ENCODE measurements around the gene GBA2. TPM values are rescaled to one million over a fixed set of nuclear protein-coding genes. Genes with fewer than 3 reads are reported as not detected.

Gene GBA2
- polyA plus RNA-seq, 3 donors: 18.1 to 130 (median 26.4) TPM

DNA sequence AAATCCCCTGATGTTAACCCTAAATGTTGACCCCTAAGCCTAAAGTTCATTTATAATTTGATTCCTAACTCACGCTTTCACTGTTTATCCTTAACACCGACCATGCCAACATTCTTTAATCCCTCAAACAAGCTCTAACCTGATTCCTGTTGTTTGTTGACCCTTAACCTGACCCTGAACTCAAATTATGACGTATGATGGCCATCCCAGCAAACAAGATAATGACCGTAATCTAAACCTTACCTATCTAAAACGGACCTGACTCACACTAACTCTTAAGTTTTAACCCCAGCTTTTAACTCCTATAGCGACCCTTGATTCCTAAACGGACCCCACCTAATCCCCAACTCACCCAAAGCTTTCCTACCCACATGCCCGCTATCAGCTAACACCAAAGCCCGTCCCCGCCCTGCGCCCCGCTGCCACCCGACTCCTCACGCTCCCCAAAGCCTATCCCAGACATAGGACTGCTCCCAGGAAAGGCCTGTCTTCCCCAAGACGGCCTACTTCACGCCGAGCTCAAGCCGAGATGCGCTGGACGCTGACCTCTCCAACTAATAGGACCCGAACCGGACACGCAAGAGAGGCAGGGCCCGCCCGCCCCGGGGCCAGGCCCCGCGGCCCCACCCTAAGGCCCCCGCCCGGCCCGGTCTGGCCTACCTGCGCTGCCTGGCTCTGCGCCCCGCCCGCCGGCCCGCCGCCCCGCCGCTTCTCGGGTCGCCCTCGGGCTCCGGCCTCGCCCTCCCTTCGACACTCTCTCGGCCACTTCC is 17.4 kb downstream of the GBA2 start:
- peak overlapping the region; percentile 87 for H3K4me2 ChIP-seq (replicated peaks; ENCODE audit: extremely low read depth, low read length, poor library complexity, severe bottlenecking)
- TF ChIP-seq CTCF (IDR thresholded peaks at IDR 0.05): no peak
- H2AFZ ChIP-seq (ENCODE audit: insufficient read depth, low read depth, low read length, poor library complexity, severe bottlenecking): peak overlapping the region; percentile 33
- H3K4me3 Mint-ChIP-seq: peak overlapping the region in 1 of 2 donors; percentile 73
- peak overlapping the region; percentile 80 for H3K9ac ChIP-seq (ENCODE audit: insufficient read depth, low read length, poor library complexity, severe bottlenecking)
- peaks cover 13 to 41% of the 10 kb centered on the region in 2 donors for H3K36me3 ChIP-seq (replicated peaks in 1 of 2; ENCODE audit: control insufficient read depth in 1 of 2, insufficient read depth in 2 of 2, low read length in 2 of 2)
- H3K4me1 ChIP-seq (ENCODE audit: control insufficient read depth in 1 of 2, insufficient read depth in 2 of 2, low read length in 2 of 2): peaks cover 61 to 72% of the 10 kb centered on the region in 2 donors
- H3K27me3 ChIP-seq (ENCODE audit: control insufficient read depth in 2 of 2, insufficient read depth in 2 of 2, low read length in 2 of 2): no peaks in the 10 kb centered on the region
- H3K4me1 Mint-ChIP-seq: peaks cover 21% of the 10 kb centered on the region
- WGBS (ENCODE audit: insufficient coverage): 1% methylated on average over 44 of the region's 47 CpGs
- peak overlapping the region; percentile 84 to 95 (median 85) for H3K4me3 ChIP-seq (replicated peaks in 1 of 3; ENCODE audit: low read depth in 2 of 3, low read length in 3 of 3)
- H3K79me2 ChIP-seq (ENCODE audit: insufficient read depth, low read length): peaks cover 67% of the 10 kb centered on the region
- no peak for DNase-seq
- peaks cover 0 to 3% (median 0%) of the 10 kb centered on the region in 3 donors for H3K27me3 Mint-ChIP-seq (ENCODE audit: low read depth in 3 of 3)
- H3K9me3 Mint-ChIP-seq: no peaks in the 10 kb centered on the region
- peaks cover 20 to 34% of the 10 kb centered on the region in 2 donors for H3K36me3 Mint-ChIP-seq
- peak overlapping the region in 4 of 7 donors; percentile 79 to 89 (median 84) for H3K27ac Mint-ChIP-seq
- H3K27ac ChIP-seq (ENCODE audit: low read depth in 1 of 2, low read length in 2 of 2): peak overlapping the region; percentile 84 to 95
- H3K9me3 ChIP-seq (replicated peaks in 1 of 2; ENCODE audit: control insufficient read depth in 1 of 2, insufficient read depth in 1 of 2, low read length in 2 of 2): no peaks in the 10 kb centered on the region
- H4K20me1 ChIP-seq (ENCODE audit: insufficient read depth, low read length): peaks cover 57% of the 10 kb centered on the region
- intact Hi-C loops (cut with micrococcal nuclease): loop anchor here (2.0 to 10.0 kb wide), 5 partner anchors 17 to 619 kb away; partner anchors contain the start of genes GBA2 (in 2 of the 2), RGP1 (in 2 of the 2), CCDC107 (in 1 of the 2) and FAM221B (in 1 of the 2)

DNA sequence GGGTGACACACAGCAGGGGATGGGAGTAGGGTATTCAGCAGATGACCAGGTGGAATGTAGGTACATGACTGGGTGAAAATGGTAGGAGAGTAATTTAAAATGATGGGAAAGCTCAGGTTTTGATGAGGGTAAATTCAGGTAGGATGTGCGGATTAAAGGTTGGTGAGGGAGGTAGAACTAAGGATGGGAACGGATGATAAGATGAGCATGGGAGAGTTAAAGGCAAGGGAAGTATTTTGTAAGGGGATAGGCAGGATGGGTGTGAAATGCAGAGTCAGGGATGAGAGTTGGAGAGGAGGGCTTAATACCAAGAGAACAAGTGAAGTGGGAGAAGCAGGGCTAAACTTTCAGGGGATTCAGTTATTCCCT is 18.6 kb downstream of the GBA2 start:
- H2AFZ ChIP-seq (ENCODE audit: insufficient read depth, low read depth, low read length, poor library complexity, severe bottlenecking): no peak overlapping the region
- Mint-ChIP-seq H3K4me1 (peaks cover 14% of the 10 kb centered on the region), H3K4me3 (no peak overlapping the region), H3K27ac (no peak overlapping the region), H3K36me3 (peaks cover 24 to 31% of the 10 kb centered on the region in 2 donors), H3K9me3 (no peaks in the 10 kb centered on the region), H3K27me3 (ENCODE audit: low read depth in 3 of 3) (peaks cover 0 to 3% (median 0%) of the 10 kb centered on the region in 3 donors)
- TF ChIP-seq CTCF (IDR thresholded peaks at IDR 0.05): no peak
- peaks cover 78% of the 10 kb centered on the region for H3K79me2 ChIP-seq (ENCODE audit: insufficient read depth, low read length)
- peaks cover 16 to 42% of the 10 kb centered on the region in 2 donors for H3K36me3 ChIP-seq (replicated peaks in 1 of 2; ENCODE audit: control insufficient read depth in 1 of 2, insufficient read depth in 2 of 2, low read length in 2 of 2)
- no peaks in the 10 kb centered on the region for H3K9me3 ChIP-seq (replicated peaks in 1 of 2; ENCODE audit: control insufficient read depth in 1 of 2, insufficient read depth in 1 of 2, low read length in 2 of 2)
- peak overlapping the region; percentile 38 for H3K9ac ChIP-seq (ENCODE audit: insufficient read depth, low read length, poor library complexity, severe bottlenecking)
- H3K27ac ChIP-seq (ENCODE audit: low read depth in 1 of 2, low read length in 2 of 2): peak overlapping the region; percentile 84 to 95
- H3K4me1 ChIP-seq (ENCODE audit: control insufficient read depth in 1 of 2, insufficient read depth in 2 of 2, low read length in 2 of 2): peaks cover 61 to 69% of the 10 kb centered on the region in 2 donors
- H3K27me3 ChIP-seq (ENCODE audit: control insufficient read depth in 2 of 2, insufficient read depth in 2 of 2, low read length in 2 of 2): no peaks in the 10 kb centered on the region
- DNase-seq: no peak
- intact Hi-C loops (cut with micrococcal nuclease): loop anchor here (5.0 to 10.0 kb wide), 4 partner anchors 73 to 618 kb away; partner anchors contain the start of genes CCDC107 (in 1 of the 2), FAM221B (in 1 of the 2), RMRP (in 1 of the 2) and TESK1 (in 1 of the 2)
- WGBS (ENCODE audit: insufficient coverage): 74% methylated on average over 2 of the region's 2 CpGs
- peaks cover 57% of the 10 kb centered on the region for H4K20me1 ChIP-seq (ENCODE audit: insufficient read depth, low read length)
- H3K4me2 ChIP-seq (replicated peaks; ENCODE audit: extremely low read depth, low read length, poor library complexity, severe bottlenecking): peak overlapping the region; percentile 87
- peak overlapping the region; percentile 84 to 95 (median 85) for H3K4me3 ChIP-seq (replicated peaks in 1 of 3; ENCODE audit: low read depth in 2 of 3, low read length in 3 of 3)

All from CD14-positive monocyte (primary cell).